GM23338 (cell line): Measurements from ENCODE around the gene PKD2. TPM values are rescaled to one million over a fixed set of nuclear protein-coding genes. Genes with fewer than 3 reads are reported as not detected.

ENCODE experiments used
- ATAC-seq: fragments of 200-7000 bp; cut with Tn5 transposase; 3 replicates; pipeline ENCODE4 v1.9.1; 2020
- DNase-seq: peaks from one replicate; pipeline ENCODE4 v3.0.0-alpha.2; 2015; ENCODE audit warnings: low spot score
- H2AFZ ChIP-seq: fragments of 200-600 bp; sonication (generic); 2 replicates; pipeline ENCODE4 v1.8.0; 2016; ENCODE audit warnings: antibody characterized with exemption, mild to moderate bottlenecking, moderate library complexity
- H3F3A ChIP-seq: fragments of 200-600 bp; sonication (generic); replicated peaks from 2 replicates; pipeline ENCODE4 v1.8.0; 2017; ENCODE audit warnings: antibody characterized with exemption, mixed run types, low read depth
- H3K27ac ChIP-seq: fragments of 200-600 bp; sonication (generic); 2 replicates; pipeline ENCODE4 v1.6.1; 2016; ENCODE audit warnings: low read depth
- H3K27me3 ChIP-seq: fragments of 200-600 bp; sonication (generic); 2 replicates; pipeline ENCODE4 v1.8.0; 2016; ENCODE audit warnings: mild to moderate bottlenecking, mixed run types, moderate library complexity; ENCODE audit not compliant: insufficient read depth
- H3K36me3 ChIP-seq: fragments of 200-600 bp; sonication (generic); 2 replicates; pipeline ENCODE4 v1.8.0; 2016; ENCODE audit warnings: mild to moderate bottlenecking; ENCODE audit not compliant: insufficient read depth
- H3K4me1 ChIP-seq: fragments of 200-600 bp; sonication (generic); 2 replicates; pipeline ENCODE4 v1.8.0; 2016; ENCODE audit warnings: mild to moderate bottlenecking, moderate library complexity; ENCODE audit not compliant: insufficient read depth
- H3K4me2 ChIP-seq: fragments of 200-600 bp; sonication (generic); 2 replicates; pipeline ENCODE4 v1.7.1; 2017; ENCODE audit warnings: mixed run types
- H3K4me3 ChIP-seq: fragments of 200-600 bp; sonication (generic); 2 replicates; pipeline ENCODE4 v1.6.1; 2016; ENCODE audit warnings: mixed run types
- H3K79me2 ChIP-seq: fragments of 200-600 bp; sonication (generic); replicated peaks from 2 replicates; pipeline ENCODE4 v1.8.0; 2017; ENCODE audit warnings: mild to moderate bottlenecking; ENCODE audit not compliant: insufficient read depth
- H3K9me2 ChIP-seq: fragments of 200-600 bp; sonication (generic); 2 replicates; pipeline ENCODE4 v1.8.0; 2017; ENCODE audit not compliant: insufficient read depth
- H4K20me1 ChIP-seq: fragments of 200-600 bp; sonication (generic); replicated peaks from 2 replicates; pipeline ENCODE4 v1.8.0; 2017; ENCODE audit warnings: mild to moderate bottlenecking; ENCODE audit not compliant: insufficient read depth
- H3K27ac Mint-ChIP-seq: 2 replicates; pipeline ENCODE4 v1.8.0; 2020; ENCODE audit warnings: inconsistent platforms, mild to moderate bottlenecking, moderate library complexity, mixed read lengths
- H3K27me3 Mint-ChIP-seq: 3 replicates; pipeline ENCODE4 v1.8.0; 2022; ENCODE audit warnings: low read depth, mild to moderate bottlenecking, moderate library complexity, mixed read lengths, inconsistent platforms; ENCODE audit not compliant: insufficient read depth, poor library complexity
- H3K36me3 Mint-ChIP-seq: 3 replicates; pipeline ENCODE4 v1.8.0; 2021; ENCODE audit warnings: low read depth, mild to moderate bottlenecking, inconsistent platforms, moderate library complexity, mixed read lengths
- H3K4me1 Mint-ChIP-seq: 3 replicates; pipeline ENCODE4 v1.8.0; 2020; ENCODE audit warnings: mild to moderate bottlenecking, inconsistent platforms, mixed read lengths
- H3K4me3 Mint-ChIP-seq: 3 replicates; pipeline ENCODE4 v1.8.0; 2021; ENCODE audit warnings: moderate library complexity, mild to moderate bottlenecking, inconsistent platforms, mixed read lengths
- H3K9me3 Mint-ChIP-seq: 3 replicates; pipeline ENCODE4 v1.8.0; 2020; ENCODE audit warnings: moderate library complexity, mild to moderate bottlenecking, inconsistent platforms, mixed read lengths
- ETS1 ChIP-seq: IDR thresholded peaks from 2 replicates; pipeline ENCODE4 v1.6.1; 2016; ENCODE audit warnings: antibody characterized with exemption
- EZH2phosphoT487 ChIP-seq: fragments of 200-600 bp; sonication (generic); IDR thresholded peaks from one replicate; pipeline ENCODE4 v1.8.1; 2018; ENCODE audit warnings: antibody characterized with exemption; ENCODE audit not compliant: unreplicated experiment
- JUNB ChIP-seq: IDR thresholded peaks from one replicate; pipeline ENCODE4 v1.6.1; 2016; ENCODE audit warnings: antibody characterized with exemption; ENCODE audit not compliant: unreplicated experiment
- NANOG ChIP-seq: IDR thresholded peaks from 2 replicates; pipeline ENCODE4 v1.6.1; 2016; ENCODE audit warnings: antibody characterized with exemption, borderline replicate concordance
- POLR2AphosphoS5 ChIP-seq: IDR thresholded peaks from 2 replicates; pipeline ENCODE4 v1.6.1; 2016; ENCODE audit warnings: antibody characterized with exemption, low read depth
- ZNF462 ChIP-seq: fragments of 250-450 bp; sonication (Bioruptor Pico); IDR thresholded peaks from 2 replicates; pipeline ENCODE4 v1.5.0; 2020; ENCODE audit warnings: mild to moderate bottlenecking, moderate library complexity
- polyA plus RNA-seq: library from polyadenylated mRNA; unstranded; fragments of >200 nt; fragmentation: Nextera tagmentation; extraction: Ambion mirVana; gene quantifications from 2 replicates; pipeline ENCODE4 v1.2.1, GENCODE V29; 2016
- total RNA-seq: library from RNA; depleted of rRNA; stranded (reverse); fragments of >200 nt; shearing (Covaris generic); gene quantifications from 2 replicates; pipeline ENCODE4 v1.2.3, GENCODE V29; 2014
- TF ChIP-seq, protein P1 (sequence below), 2 experiments: fragments of 200-600 bp in 1 of 2; sonication (generic) in 1 of 2; conservative IDR thresholded peaks; 2 replicates each; pipeline versions ENCODE4 v1.5.1 to v1.6.1; 2016 to 2017; ENCODE audit warnings: antibody characterized with exemption in 2 of 2, low read depth in 2 of 2, mild to moderate bottlenecking in 2 of 2, moderate library complexity in 1 of 2

Gene PKD2
- total and polyA plus RNA-seq, 2 experiments from 2014 or later: 17.9 to 45.3 TPM

- TF ChIP-seq ZNF462 (no peak), JUNB (no peak), POLR2AphosphoS5 (no peak), EZH2phosphoT487 (no peak)
Measured at GRCh38 chr4:88040707-88041106, 33.3 kb downstream of the PKD2 start (continued).

DNA sequence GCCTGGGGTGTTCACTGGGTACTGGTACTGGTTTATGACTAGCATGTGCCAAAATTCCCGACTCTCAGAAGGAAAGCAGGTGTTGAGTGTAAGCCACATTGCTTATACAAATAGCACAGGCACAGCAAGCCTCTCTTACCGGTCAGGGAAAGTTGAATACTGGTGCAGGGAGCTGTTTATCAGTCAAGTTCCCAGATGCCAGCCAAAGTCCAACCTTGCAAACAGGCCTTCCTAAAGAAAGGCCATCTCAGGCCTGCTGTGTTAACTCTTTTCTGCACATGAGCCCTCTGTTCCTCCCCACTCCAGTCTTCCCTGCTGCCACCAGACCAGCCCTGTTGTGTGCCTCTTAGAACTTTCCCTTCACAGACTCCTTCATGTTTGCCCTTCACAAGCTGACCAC is 34.2 kb downstream of the PKD2 start:
- Histone ChIP-seq H3K9me2 (no peaks in the 10 kb centered on the region), H3K36me3 (peaks cover 76% of the 10 kb centered on the region), H3K4me1 (no peaks in the 10 kb centered on the region), H3K4me2 (no peak overlapping the region), H3K27me3 (no peaks in the 10 kb centered on the region), H3K4me3 (no peak overlapping the region), H3K27ac (no peak overlapping the region), H3F3A (0 out of 2 replicates have a peak, but pooled peaks cover 3% of the 10 kb centered on the region), H2AFZ (no peak overlapping the region), H3K79me2 (no peaks in the 10 kb centered on the region), H4K20me1 (peaks cover 9% of the 10 kb centered on the region; the same call in 1 of the 2 replicates)
- Mint-ChIP-seq H3K27ac (no peak overlapping the region), H3K27me3 (peaks cover 2% of the 10 kb centered on the region), H3K36me3 (peaks cover 52% of the 10 kb centered on the region), H3K9me3 (no peaks in the 10 kb centered on the region), H3K4me3 (no peak overlapping the region), H3K4me1 (no peaks in the 10 kb centered on the region)
- no peak for DNase-seq
- no peak for ATAC-seq
- TF ChIP-seq ETS1 (no peak), JUNB (no peak), ZNF462 (no peak), EZH2phosphoT487 (no peak), NANOG (no peak)
- TF ChIP-seq, protein P1, sequence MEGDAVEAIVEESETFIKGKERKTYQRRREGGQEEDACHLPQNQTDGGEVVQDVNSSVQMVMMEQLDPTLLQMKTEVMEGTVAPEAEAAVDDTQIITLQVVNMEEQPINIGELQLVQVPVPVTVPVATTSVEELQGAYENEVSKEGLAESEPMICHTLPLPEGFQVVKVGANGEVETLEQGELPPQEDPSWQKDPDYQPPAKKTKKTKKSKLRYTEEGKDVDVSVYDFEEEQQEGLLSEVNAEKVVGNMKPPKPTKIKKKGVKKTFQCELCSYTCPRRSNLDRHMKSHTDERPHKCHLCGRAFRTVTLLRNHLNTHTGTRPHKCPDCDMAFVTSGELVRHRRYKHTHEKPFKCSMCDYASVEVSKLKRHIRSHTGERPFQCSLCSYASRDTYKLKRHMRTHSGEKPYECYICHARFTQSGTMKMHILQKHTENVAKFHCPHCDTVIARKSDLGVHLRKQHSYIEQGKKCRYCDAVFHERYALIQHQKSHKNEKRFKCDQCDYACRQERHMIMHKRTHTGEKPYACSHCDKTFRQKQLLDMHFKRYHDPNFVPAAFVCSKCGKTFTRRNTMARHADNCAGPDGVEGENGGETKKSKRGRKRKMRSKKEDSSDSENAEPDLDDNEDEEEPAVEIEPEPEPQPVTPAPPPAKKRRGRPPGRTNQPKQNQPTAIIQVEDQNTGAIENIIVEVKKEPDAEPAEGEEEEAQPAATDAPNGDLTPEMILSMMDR (conservative IDR thresholded peaks at IDR 0.05; ENCODE audit: low read depth in 2 of 2): no peak
